ENCODE data around the gene SMIM22. TPM values are rescaled to one million over a fixed set of nuclear protein-coding genes. Genes with fewer than 3 reads are reported as not detected.

Gene SMIM22, protein sequence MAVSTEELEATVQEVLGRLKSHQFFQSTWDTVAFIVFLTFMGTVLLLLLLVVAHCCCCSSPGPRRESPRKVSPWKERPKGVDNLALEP
- not detected in 2 replicates for total RNA-seq (2014; rRNA removed; shearing (Covaris generic))

DNA sequence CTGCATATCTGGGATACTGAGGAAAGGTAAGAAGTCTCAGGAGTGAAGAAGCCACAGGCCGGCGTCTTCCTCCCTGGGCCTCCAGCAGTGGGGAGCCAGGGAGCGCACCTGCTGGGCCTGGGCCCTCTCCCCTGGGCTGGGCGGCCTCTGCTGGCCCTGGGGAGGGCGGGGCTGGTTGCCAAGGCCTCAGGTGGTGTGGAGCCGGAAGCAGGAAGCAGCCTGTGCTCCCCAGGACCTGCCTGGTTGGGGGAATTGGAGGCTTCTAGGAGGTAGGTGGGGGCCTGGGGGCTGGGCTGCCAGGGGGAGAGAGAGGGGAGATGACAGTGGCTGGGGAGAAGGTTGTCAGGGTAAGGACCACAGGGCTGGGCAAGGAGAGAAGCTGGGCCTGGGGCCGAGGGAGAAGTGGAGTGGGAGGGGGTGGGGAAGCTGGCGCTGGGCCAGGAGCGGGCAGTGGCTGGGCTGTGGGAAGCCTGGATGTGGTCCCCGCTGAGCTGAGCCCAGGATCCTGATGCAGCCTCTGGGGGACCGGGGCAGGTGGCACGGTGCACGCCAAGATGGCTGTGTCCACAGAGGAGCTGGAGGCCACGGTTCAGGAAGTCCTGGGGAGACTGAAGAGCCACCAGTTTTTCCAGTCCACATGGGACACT is at the start of gene SMIM22:
TSS of gene SMIM22 (plus strand) at position 189 of the 647 bp plus-strand sequence. CDS start at position 555, 366 bp downstream.
- DNase-seq (ENCODE audit: low read depth), result no peak

DNA sequence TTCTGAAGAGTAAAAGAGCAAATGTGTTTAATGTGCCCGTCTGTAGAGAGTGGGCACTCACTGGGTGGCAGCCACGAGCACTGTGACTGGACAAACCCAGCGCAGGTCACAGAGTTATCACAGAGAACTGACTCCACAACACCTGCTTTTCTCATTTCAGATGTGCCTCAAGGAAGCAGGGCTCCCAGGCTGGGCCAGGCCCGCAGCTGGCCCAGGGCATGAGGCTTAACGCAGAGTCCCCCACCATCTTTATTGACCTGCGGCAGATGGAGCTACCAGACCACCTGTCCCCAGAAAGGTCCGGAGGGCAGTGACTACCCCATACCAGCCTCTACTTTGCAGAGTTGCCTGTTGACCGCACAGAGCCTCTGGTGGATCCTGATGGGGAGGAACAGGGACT is 49.0 kb upstream of the SMIM22 start:
- DNase-seq (ENCODE audit: low read depth), result no peak

GRCh38 chr16:4746991-4747574 is 48.1 kb upstream of the SMIM22 start:
- no peak for DNase-seq (ENCODE audit: low read depth)

GRCh38 chr16:4747906-4748681 is 47.1 kb upstream of the SMIM22 start:
- DNase-seq (ENCODE audit: low read depth), result no peak

DNA sequence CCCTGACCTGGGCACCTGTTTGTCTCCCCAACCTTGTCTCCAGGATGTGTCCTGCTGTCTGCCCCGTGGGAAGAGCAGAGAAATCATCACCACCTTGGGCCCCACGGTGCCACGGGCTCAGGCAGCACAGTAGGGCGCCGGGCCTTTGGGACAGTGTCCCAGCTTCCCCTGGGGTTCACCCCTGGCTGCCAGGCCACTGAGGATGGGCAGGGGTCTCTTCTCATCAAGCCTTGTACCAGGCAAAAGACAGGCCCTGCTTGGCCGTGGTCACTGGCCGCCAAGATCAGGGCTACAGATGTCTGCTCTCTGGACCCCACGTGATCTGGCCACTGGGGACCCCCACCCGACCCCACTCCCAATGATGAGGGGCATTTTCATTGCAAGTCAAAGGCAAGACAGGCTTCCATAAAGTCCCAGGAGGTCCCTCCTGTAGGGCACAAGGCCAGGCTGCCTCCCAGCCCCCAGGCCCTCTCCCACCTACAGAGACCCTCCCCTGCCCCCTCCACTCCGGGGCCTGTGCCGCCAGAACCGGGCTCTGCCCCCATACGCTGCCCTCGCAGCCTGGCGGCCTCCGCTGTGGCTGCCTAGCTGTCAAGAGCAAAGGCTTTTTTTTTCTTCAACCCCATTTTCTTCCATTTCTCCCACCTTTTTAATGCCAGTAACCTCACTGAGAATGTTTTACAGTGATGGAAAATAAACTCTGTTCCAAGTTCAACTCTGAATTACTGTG is 46.3 kb upstream of the SMIM22 start:
- DNase-seq (ENCODE audit: low read depth), result no peak

DNA sequence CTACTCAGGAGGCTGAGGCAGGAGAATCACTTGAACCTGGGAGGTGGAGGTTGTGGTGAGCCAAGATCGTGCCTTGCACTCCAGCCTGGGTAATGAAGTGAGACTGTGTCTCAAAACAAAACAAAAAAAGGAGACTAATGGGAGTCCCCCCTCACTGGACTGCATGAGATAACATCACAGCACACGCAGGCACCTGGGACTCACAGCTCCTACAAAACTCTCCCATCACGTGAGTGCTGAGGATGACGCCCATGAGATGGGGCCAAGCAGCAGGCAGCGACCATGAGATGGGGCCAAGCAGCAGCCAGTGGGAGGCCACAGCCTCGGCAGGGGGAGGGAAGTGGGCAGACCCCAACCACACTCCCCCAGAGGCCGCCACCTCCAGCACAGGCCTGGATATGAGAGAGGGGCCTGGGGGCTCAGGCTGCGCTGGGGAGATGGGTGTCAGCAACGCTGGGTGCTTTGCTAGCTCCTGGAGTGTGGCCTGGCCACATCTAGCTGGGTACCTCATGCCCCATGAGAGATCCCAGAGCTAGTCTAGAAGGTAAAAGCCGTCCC is 45.4 kb upstream of the SMIM22 start:
- DNase-seq (ENCODE audit: low read depth), result no peak

DNA sequence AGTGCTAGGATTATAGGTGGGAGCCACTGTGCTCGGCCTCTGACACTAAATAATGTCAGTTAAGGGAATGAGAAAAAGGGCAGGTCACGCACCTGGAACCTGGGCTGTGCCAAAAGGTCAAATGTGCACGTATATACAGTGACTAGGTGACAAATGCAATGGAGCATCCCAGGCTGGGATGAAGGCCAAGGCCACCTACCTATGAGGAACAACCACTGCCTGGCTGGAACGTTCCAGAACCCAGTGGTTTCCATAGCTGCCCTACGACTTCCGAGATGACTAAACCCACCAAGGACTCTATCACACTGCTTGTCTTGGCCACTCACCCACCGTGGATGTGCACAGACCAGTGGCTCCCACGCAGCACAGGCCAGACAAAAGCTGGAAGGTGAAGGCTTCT is 44.3 kb upstream of the SMIM22 start:
- no peak for DNase-seq (ENCODE audit: low read depth)

DNA sequence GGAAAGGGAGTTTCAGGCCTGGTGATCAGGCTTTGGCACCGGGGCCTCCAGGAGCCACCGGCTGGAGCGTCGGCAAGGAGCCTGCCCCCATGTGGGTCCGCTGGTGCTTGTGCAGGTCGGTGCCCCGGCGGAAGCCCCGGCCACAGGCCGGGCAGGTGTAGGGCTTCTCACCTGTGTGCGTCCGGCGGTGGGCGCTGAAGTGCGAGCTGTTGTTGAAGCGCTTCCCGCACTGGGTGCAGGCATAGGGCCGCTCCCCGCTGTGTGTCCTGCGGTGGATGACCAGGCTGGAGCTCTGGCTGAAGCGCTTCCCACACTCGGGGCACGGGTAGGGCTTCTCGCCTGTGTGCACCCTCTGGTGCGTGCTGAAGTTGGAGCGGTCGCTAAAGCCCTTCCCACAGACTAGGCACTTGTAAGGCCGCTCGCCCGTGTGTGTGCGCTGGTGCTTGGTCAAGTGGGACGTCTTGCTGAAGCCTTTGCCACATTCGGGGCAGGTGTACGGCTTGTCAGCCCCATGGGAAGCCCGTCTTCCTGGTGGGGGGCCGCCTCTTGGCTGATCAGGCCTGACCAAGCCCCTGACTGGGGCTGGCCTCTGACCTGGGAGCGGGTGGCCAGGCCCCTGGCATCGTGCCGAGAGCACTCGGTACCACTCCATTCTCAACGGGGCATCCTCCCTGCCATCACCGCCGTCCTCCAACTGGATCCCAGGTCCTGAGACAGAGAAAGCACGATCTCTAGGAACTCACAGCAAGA is 42.6 kb upstream of the SMIM22 start:
- no peak for DNase-seq (ENCODE audit: low read depth)

DNA sequence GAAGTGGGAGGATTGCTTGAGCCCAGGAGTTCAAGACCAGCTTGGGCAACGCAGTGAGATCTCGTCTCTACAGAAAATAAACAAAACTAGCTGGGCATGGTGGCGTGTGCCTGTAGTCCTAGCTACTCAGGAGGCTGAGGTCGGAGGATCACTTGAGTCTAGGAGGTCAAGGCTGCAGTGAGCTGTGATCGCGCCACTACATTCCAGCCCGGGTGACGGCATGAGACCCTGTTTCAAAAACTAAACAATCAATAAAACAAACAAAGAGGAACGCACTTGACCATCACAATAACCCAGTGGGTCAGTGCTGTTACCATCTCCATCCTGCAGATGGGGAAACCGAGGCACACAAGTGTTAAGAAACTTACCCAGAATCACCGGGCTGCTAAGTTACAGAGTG is 41.9 kb upstream of the SMIM22 start:
- DNase-seq (ENCODE audit: low read depth), result no peak

- no peak for DNase-seq (ENCODE audit: low read depth)
Measured at GRCh38 chr16:4754865-4755264, 40.3 kb upstream of the SMIM22 start.

DNA sequence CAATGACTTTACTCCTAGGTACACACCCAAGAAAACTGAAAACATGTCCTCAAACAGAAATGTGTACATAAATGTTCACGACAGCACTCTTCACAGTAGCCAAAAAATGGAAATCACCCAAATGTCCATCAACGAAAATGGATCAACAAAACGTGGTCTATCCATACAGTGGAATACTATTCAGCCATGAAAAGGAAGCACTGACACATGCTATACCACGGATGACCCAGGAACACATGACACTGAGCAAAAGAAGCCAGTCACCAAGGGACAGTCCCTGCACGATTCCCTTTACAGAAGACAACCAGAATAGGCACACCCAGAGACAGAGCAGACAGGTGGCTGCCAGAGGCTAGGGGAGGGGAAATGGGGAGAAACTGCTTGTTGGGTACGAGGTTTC is 39.5 kb upstream of the SMIM22 start:
- no peak for DNase-seq (ENCODE audit: low read depth)

GRCh38 chr16:4760221-4760910 is 34.8 kb upstream of the SMIM22 start:
- DNase-seq (ENCODE audit: low read depth), result no peak

DNA sequence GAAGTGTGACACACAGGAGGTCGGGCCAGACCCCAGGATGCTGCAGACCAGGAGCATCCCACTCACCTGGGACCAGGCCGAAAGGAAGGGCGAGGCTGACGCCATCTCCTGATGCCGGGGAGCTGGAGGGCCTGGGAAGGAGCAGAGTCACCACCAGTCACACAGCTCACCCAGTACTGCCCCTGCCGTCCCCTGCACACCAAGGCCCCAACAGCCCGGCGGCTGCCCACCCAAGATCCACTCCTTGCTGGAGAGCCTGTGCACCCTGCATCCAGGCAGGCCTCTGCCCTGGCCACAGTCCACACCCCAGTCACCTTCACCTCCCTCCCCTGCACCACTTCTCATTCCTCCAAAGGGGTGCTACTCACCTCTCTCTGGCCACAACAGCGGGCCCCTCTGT is 33.0 kb upstream of the SMIM22 start:
- no peak for DNase-seq (ENCODE audit: low read depth)

- DNase-seq (ENCODE audit: low read depth), result no peak
Measured at GRCh38 chr16:4763791-4764190, 31.4 kb upstream of the SMIM22 start.

- DNase-seq (ENCODE audit: low read depth), result no peak
Measured at GRCh38 chr16:4765511-4766474, 29.4 kb upstream of the SMIM22 start.

GRCh38 chr16:4766875-4767628 is 28.1 kb upstream of the SMIM22 start, which contains the start of gene ZNF500:
Gene ZNF500 (minus strand): TSS chr16:4767162. CDS start chr16:4765978, 1,184 bp downstream.
- peak; percentile 92 for DNase-seq (ENCODE audit: low read depth)

- DNase-seq (ENCODE audit: low read depth), result peak; percentile 55
Measured at GRCh38 chr16:4767872-4768548, 27.2 kb upstream of the SMIM22 start.

All from RPMI7951 (cell line).